Inferior parietal cortex (tissue), 1 donor: ENCODE results near the gene DNM3.

ENCODE experiments used
- DNase-seq: peaks from one replicate; pipeline ENCODE4 v3.0.0-alpha.2; 2016; ENCODE audit errors: extremely low spot score

The DNM3 gene

GRCh38 chr1:172177849-172178248, 336.6 kb downstream of the DNM3 start:
- no peak for DNase-seq

- no peak for DNase-seq
Measured at GRCh38 chr1:172178886-172179285, 337.6 kb downstream of the DNM3 start.

- no peak for DNase-seq
Measured at GRCh38 chr1:172179918-172180317, 338.6 kb downstream of the DNM3 start.

GRCh38 chr1:172180501-172181285, 339.4 kb downstream of the DNM3 start:
- peak; percentile 53 for DNase-seq

- DNase-seq: no peak
Measured at GRCh38 chr1:172184506-172185191, 343.4 kb downstream of the DNM3 start.

GRCh38 chr1:172185211-172185610, 343.9 kb downstream of the DNM3 start:
- no peak for DNase-seq

GRCh38 chr1:172185996-172186395, 344.7 kb downstream of the DNM3 start:
- DNase-seq: no peak

- no peak for DNase-seq
Measured at GRCh38 chr1:172201572-172201971, 360.3 kb downstream of the DNM3 start.

- DNase-seq: no peak
Measured at GRCh38 chr1:172203135-172203823, 362.0 kb downstream of the DNM3 start.

- DNase-seq: no peak
Measured at GRCh38 chr1:172203902-172204301, 362.6 kb downstream of the DNM3 start.

GRCh38 chr1:172206256-172206655, 365.0 kb downstream of the DNM3 start:
- DNase-seq: no peak

- DNase-seq: no peak
Measured at GRCh38 chr1:172208635-172209034, 367.3 kb downstream of the DNM3 start.

GRCh38 chr1:172211221-172211620, 369.9 kb downstream of the DNM3 start:
- no peak for DNase-seq

GRCh38 chr1:172212124-172212523, 370.8 kb downstream of the DNM3 start:
- no peak for DNase-seq

- DNase-seq: no peak
Measured at GRCh38 chr1:172215006-172215405, 373.7 kb downstream of the DNM3 start.

GRCh38 chr1:172219966-172220365, 378.7 kb downstream of the DNM3 start:
- no peak for DNase-seq

GRCh38 chr1:172220376-172220775, 379.1 kb downstream of the DNM3 start:
- no peak for DNase-seq

- no peak for DNase-seq
Measured at GRCh38 chr1:172221436-172221835, 380.1 kb downstream of the DNM3 start.

- DNase-seq: no peak
Measured at GRCh38 chr1:172224871-172225270, 383.6 kb downstream of the DNM3 start.

- DNase-seq: no peak
Measured at GRCh38 chr1:172229942-172230341, 388.6 kb downstream of the DNM3 start.

GRCh38 chr1:172230526-172230925, 389.2 kb downstream of the DNM3 start:
- DNase-seq: no peak

GRCh38 chr1:172236958-172237357, 395.7 kb downstream of the DNM3 start:
- DNase-seq: no peak

- DNase-seq: no peak
Measured at GRCh38 chr1:172238158-172238557, 396.9 kb downstream of the DNM3 start.
